CD14-positive monocyte (primary cell): ENCODE results near the gene DNTT. TPM values are rescaled to one million over a fixed set of nuclear protein-coding genes. Genes with fewer than 3 reads are reported as not detected.

ENCODE experiments used
- DNase-seq, 3 donors: peaks; one replicate each; pipeline ENCODE4 v3.0.0-alpha.2; 2011 to 2022
- H2AFZ ChIP-seq: 2 replicates; pipeline ENCODE4 v1.6.0; 2012; ENCODE audit warnings: mild to moderate bottlenecking, low read depth, low read length, inconsistent platforms; ENCODE audit not compliant: insufficient read depth, poor library complexity, severe bottlenecking
- H3K27ac ChIP-seq, 2 donors: 1 replicate in 1 of 2; 2 replicates in 1 of 2; pipeline ENCODE4 v1.5.1; 2012 to 2013; ENCODE audit warnings: low read length in 2 of 2, control low read depth in 1 of 2, inconsistent platforms in 1 of 2, low read depth in 1 of 2, mild to moderate bottlenecking in 1 of 2
- H3K27me3 ChIP-seq, 2 donors: one replicate each; pipeline versions ENCODE4 v1.6.0 to v1.6.1; 2011 to 2013; ENCODE audit warnings: low read length in 2 of 2; ENCODE audit not compliant: control insufficient read depth in 2 of 2, insufficient read depth in 2 of 2
- H3K36me3 ChIP-seq, 2 donors: replicated peaks in 1 of 2; 1 replicate in 1 of 2; 2 replicates in 1 of 2; pipeline versions ENCODE4 v1.5.1 to v1.6.1; 2012 to 2013; ENCODE audit warnings: low read length in 2 of 2, control low read depth in 1 of 2, inconsistent platforms in 1 of 2, mild to moderate bottlenecking in 1 of 2; ENCODE audit not compliant: insufficient read depth in 2 of 2, control insufficient read depth in 1 of 2
- H3K4me1 ChIP-seq, 2 donors: 1 replicate in 1 of 2; 2 replicates in 1 of 2; pipeline versions ENCODE4 v1.5.1 to v1.6.1; 2012 to 2013; ENCODE audit warnings: low read length in 2 of 2, control low read depth in 1 of 2, inconsistent platforms in 1 of 2, mild to moderate bottlenecking in 1 of 2, moderate library complexity in 1 of 2; ENCODE audit not compliant: insufficient read depth in 2 of 2, control insufficient read depth in 1 of 2
- H3K4me2 ChIP-seq: replicated peaks from 2 replicates; pipeline ENCODE3; 2012; ENCODE audit warnings: low read length, moderate library complexity, mild to moderate bottlenecking; ENCODE audit not compliant: poor library complexity, severe bottlenecking; ENCODE audit errors: extremely low read depth
- H3K4me3 ChIP-seq, 3 experiments: fragments of 200-600 bp in 1 of 3; sonication (generic) in 1 of 3; replicated peaks in 1 of 3; 1 replicate in 2 of 3; 2 replicates in 1 of 3; pipeline ENCODE4 v1.5.1; 2011 to 2013; ENCODE audit warnings: low read length in 3 of 3, mild to moderate bottlenecking in 3 of 3, control low read depth in 2 of 3, low read depth in 2 of 3, inconsistent platforms in 1 of 3, moderate library complexity in 1 of 3
- H3K79me2 ChIP-seq: 2 replicates; pipeline ENCODE4 v1.6.0; 2012; ENCODE audit warnings: mild to moderate bottlenecking, control low read depth, inconsistent platforms, low read length, moderate library complexity; ENCODE audit not compliant: insufficient read depth
- H3K9ac ChIP-seq: 2 replicates; pipeline ENCODE4 v1.6.0; 2017; ENCODE audit warnings: low read length, mild to moderate bottlenecking; ENCODE audit not compliant: insufficient read depth, poor library complexity, severe bottlenecking
- H3K9me3 ChIP-seq, 2 donors: replicated peaks in 1 of 2; 1 replicate in 1 of 2; 2 replicates in 1 of 2; pipeline versions ENCODE4 v1.5.1 to v1.6.1; 2012 to 2013; ENCODE audit warnings: low read length in 2 of 2, control low read depth in 1 of 2; ENCODE audit not compliant: control insufficient read depth in 1 of 2, insufficient read depth in 1 of 2
- H4K20me1 ChIP-seq: 2 replicates; pipeline ENCODE4 v1.6.0; 2012; ENCODE audit warnings: mild to moderate bottlenecking, low read length, control low read depth, moderate library complexity; ENCODE audit not compliant: insufficient read depth
- H3K27ac Mint-ChIP-seq, 7 donors: one replicate each; pipeline ENCODE4 v1.8.0; 2020; ENCODE audit warnings: mild to moderate bottlenecking in 7 of 7, mixed read lengths in 7 of 7, moderate library complexity in 6 of 7, inconsistent platforms in 2 of 7
- H3K27me3 Mint-ChIP-seq, 3 donors: one replicate each; pipeline ENCODE4 v1.8.0; 2021 to 2022; ENCODE audit warnings: low read depth in 3 of 3, mild to moderate bottlenecking in 3 of 3, mixed read lengths in 3 of 3, moderate library complexity in 3 of 3, inconsistent platforms in 1 of 3
- H3K36me3 Mint-ChIP-seq, 2 donors: one replicate each; pipeline ENCODE4 v1.8.0; 2020; ENCODE audit warnings: mixed read lengths in 2 of 2, inconsistent platforms in 1 of 2, mild to moderate bottlenecking in 1 of 2
- H3K4me1 Mint-ChIP-seq: one replicate; pipeline ENCODE4 v1.8.0; 2020; ENCODE audit warnings: mild to moderate bottlenecking, mixed read lengths
- H3K4me3 Mint-ChIP-seq, 2 donors: one replicate each; pipeline ENCODE4 v1.8.0; 2020; ENCODE audit warnings: mild to moderate bottlenecking in 2 of 2, mixed read lengths in 2 of 2, moderate library complexity in 1 of 2
- H3K9me3 Mint-ChIP-seq, 7 donors: one replicate each; pipeline ENCODE4 v1.8.0; 2020 to 2022; ENCODE audit warnings: mixed read lengths in 7 of 7, mild to moderate bottlenecking in 6 of 7, moderate library complexity in 6 of 7, inconsistent platforms in 2 of 7
- CTCF ChIP-seq: fragments of 200-600 bp; IDR thresholded peaks from one replicate; pipeline ENCODE4 v1.8.0; 2022; ENCODE audit warnings: antibody characterized with exemption, mild to moderate bottlenecking
- WGBS: methylation state at CpG from one replicate; pipeline ENCODE4 v1.1.5; 2013; ENCODE audit warnings: missing lambda C conversion rate; ENCODE audit not compliant: insufficient coverage; 5-methylcytosine and 5-hydroxymethylcytosine counted together
- intact Hi-C, 2 donors: fragments of 100-400 bp; cut with micrococcal nuclease; formaldehyde crosslinking; loops; one replicate each; pipeline versions ENCODE4 v1.15.0 to v1.15.1; 2023
- polyA plus RNA-seq, 3 donors: library from polyadenylated mRNA; depleted of rRNA in 1 of 3; unstranded in 2 of 3; stranded (reverse) in 1 of 3; fragments of 300-500 nt in 2 of 3; fragments of >200 nt in 1 of 3; fragmentation: Illumina TruSeq in 2 of 3; gene quantifications; 1 replicate in 2 of 3; 2 replicates in 1 of 3; pipeline ENCODE4 v1.2.3, GENCODE V29; 2012 to 2021

The DNTT gene
- polyA plus RNA-seq, 3 donors = not detected

- Histone ChIP-seq H3K4me3 (no peak overlapping the region), H3K36me3 (no peaks in the 10 kb centered on the region), H3K4me1 (peaks cover 21 to 23% of the 10 kb centered on the region in 2 donors), H3K9me3 (no peaks in the 10 kb centered on the region), H3K27ac (no peak overlapping the region), H2AFZ (no peak overlapping the region), H3K4me2 (no peak overlapping the region), H3K9ac (no peak overlapping the region), H4K20me1 (no peaks in the 10 kb centered on the region), H3K27me3 (no peaks in the 10 kb centered on the region), H3K79me2 (no peaks in the 10 kb centered on the region)
- Mint-ChIP-seq H3K4me3 (no peak overlapping the region), H3K27me3 (peaks cover 0 to 2% (median 0%) of the 10 kb centered on the region in 3 donors), H3K9me3 (no peaks in the 10 kb centered on the region), H3K36me3 (no peaks in the 10 kb centered on the region), H3K27ac (no peak overlapping the region), H3K4me1 (peaks cover 24% of the 10 kb centered on the region)
- intact Hi-C loops = no loop called here
- TF ChIP-seq CTCF = no peak
- 100% methylated on average over 1 of the region's 1 CpG for WGBS
- DNase-seq = no peak
Observed at GRCh38 chr10:96276831-96277230, 27.4 kb upstream of the DNTT start.

GRCh38 chr10:96279191-96279641 is 25.0 kb upstream of the DNTT start:
- Mint-ChIP-seq H3K27me3 (peaks cover 0 to 2% (median 0%) of the 10 kb centered on the region in 3 donors), H3K27ac (no peak overlapping the region), H3K4me3 (no peak overlapping the region), H3K36me3 (no peaks in the 10 kb centered on the region), H3K9me3 (no peaks in the 10 kb centered on the region), H3K4me1 (peaks cover 2% of the 10 kb centered on the region)
- no peaks in the 10 kb centered on the region for H3K27me3 ChIP-seq
- H3K4me3 ChIP-seq = no peak overlapping the region
- no peaks in the 10 kb centered on the region for H3K9me3 ChIP-seq
- no peaks in the 10 kb centered on the region for H3K4me1 ChIP-seq
- WGBS = 86% methylated on average over 3 of the region's 3 CpGs
- H3K36me3 ChIP-seq = no peaks in the 10 kb centered on the region
- H3K4me2 ChIP-seq = no peak overlapping the region
- no peak overlapping the region for H3K9ac ChIP-seq
- no peak for DNase-seq
- H4K20me1 ChIP-seq = no peaks in the 10 kb centered on the region
- TF ChIP-seq CTCF = no peak
- no peak overlapping the region for H2AFZ ChIP-seq
- H3K79me2 ChIP-seq = no peaks in the 10 kb centered on the region
- intact Hi-C loops = no loop called here
- H3K27ac ChIP-seq = no peak overlapping the region
